Hematopoietic multipotent progenitor cell treated with erythropoietin and hydrocortisone succinate and interleukin-3 and kit ligand, for 4 days (in vitro differentiated cells): ENCODE data around the gene BPIFB6.
"Not testable (repeated sequence)": the region's sequence is repeated elsewhere in the genome, so short reads cannot be mapped to it uniquely, and the experiment has no call there.

Source experiments
- DNase-seq: peaks from one replicate; pipeline ENCODE4 v3.0.0-alpha.2; 2015

Gene BPIFB6

GRCh38 chr20:33030569-33030968, 879 bp upstream of the BPIFB6 start:
- DNase-seq, result no peak

DNA sequence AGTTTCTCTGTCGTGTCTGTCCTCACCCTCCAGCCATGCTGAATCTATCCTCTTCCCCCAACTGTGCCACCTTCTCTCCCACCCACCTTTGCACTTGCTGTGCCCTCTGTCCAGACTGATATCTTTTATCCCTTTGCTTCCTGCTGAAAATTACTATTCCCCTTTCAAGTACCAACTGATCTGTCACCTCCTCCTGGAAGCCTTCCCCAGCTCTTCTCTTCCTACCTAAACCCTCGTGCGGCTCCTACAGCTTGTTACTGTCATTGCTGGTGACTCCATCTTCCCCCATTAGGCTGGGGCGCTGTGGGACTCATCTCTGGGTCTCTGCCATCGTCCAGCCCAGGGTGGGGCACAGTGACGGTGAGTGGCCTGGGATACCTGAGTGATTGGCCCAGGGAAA, 1.1 kb downstream of the BPIFB6 start:
- no peak for DNase-seq

GRCh38 chr20:33033381-33033780, 1.9 kb downstream of the BPIFB6 start:
- DNase-seq, result no peak

- DNase-seq, result no peak
Observed at GRCh38 chr20:33034115-33034514, 2.7 kb downstream of the BPIFB6 start.

- DNase-seq, result no peak
Observed at GRCh38 chr20:33034901-33035492, 3.5 kb downstream of the BPIFB6 start.

DNA sequence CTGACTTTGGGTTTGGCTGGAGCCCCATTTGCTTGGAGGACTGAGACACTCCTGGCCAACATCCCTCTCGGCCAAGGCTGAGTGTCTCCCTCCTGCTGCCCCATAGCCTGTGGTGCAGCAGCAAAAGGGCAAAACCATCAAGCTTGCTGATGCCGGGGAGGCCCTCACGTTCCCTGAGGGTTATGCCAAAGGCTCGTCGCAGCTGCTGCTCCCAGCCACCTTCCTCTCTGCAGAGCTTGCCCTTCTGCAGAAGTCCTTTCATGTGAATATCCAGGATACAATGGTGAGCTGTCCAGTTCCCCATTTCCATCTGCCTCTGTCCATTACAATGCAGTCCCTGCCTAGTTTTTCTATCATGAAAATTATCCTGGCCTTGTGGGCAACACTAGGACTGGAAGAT, 6.0 kb downstream of the BPIFB6 start:
- no peak for DNase-seq

DNA sequence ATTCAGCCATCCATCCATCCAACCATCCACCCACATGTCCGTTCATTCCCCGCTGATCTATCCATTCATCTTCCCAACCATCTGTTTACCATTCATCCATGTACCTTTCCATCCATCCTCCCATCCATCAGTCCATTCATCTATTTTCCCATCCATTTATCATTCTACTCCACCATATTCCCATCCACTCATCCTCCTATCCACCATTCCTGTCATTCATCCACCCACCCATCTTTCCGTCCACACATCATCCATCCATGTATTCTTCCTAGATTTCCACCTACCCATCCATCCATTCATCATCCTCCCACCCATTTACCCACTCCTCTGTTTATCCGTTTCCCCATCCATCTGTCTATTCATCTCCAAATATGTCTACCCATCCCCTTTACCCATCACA, 6.8 kb downstream of the BPIFB6 start:
- DNase-seq, result no peak

- no peak for DNase-seq
Observed at GRCh38 chr20:33042430-33042829, 11.0 kb downstream of the BPIFB6 start.

- DNase-seq, result no peak
Observed at GRCh38 chr20:33042983-33043730, 11.7 kb downstream of the BPIFB6 start.

DNA sequence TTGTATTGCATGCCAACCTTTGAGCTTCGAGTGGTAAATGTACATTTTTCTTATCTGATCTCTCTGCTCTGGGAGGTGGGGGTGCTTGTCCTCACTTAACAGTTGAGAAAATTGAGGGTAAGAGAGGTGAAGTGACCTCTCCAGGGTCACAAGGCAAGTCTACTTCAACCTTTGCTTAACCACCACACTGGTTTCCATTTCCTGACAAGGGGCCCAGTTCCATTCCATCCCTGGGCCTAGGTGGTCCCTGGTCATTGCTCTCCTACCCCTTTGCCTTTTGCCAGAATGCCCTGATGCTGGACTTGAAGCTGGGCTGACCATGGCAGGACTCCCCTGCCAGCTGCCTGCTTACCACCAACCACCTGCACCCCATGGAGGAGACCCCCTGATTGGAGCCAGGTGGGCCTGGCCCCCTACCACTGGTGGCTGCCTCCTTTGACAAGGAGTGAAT, 12.3 kb downstream of the BPIFB6 start:
- no peak for DNase-seq

- not testable (repeated sequence) for DNase-seq
Observed at GRCh38 chr20:33045129-33045721, 13.8 kb downstream of the BPIFB6 start.

- no peak for DNase-seq
Observed at GRCh38 chr20:33046412-33046811, 15.0 kb downstream of the BPIFB6 start.

DNA sequence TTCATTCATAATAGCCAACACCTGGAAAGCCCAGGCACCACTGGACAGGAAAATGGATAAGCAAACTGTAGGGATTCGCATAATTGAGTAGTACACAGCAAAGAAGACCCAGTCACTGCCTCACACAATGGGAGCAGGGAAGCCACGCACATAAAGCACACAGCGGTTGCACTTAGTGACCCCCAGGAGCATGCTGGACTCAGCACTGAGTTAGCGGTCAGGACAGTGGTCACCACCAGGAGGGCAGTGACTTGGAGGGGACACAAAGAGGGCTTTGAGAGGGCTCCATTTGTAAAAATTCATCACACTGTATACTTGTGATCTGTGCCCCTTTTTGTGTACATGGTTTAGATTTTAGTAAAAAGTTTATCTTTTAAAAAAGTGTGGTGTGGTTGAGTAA, 19.9 kb downstream of the BPIFB6 start:
- DNase-seq, result no peak

GRCh38 chr20:33053291-33054106, 22.1 kb downstream of the BPIFB6 start, which contains the start of gene BPIFB3:
TSS of gene BPIFB3 (plus strand) at chr20:33053903. CDS start at chr20:33055436, 1,533 bp downstream.
- no peak for DNase-seq

- no peak for DNase-seq
Observed at GRCh38 chr20:33054381-33054780, 22.9 kb downstream of the BPIFB6 start.

DNA sequence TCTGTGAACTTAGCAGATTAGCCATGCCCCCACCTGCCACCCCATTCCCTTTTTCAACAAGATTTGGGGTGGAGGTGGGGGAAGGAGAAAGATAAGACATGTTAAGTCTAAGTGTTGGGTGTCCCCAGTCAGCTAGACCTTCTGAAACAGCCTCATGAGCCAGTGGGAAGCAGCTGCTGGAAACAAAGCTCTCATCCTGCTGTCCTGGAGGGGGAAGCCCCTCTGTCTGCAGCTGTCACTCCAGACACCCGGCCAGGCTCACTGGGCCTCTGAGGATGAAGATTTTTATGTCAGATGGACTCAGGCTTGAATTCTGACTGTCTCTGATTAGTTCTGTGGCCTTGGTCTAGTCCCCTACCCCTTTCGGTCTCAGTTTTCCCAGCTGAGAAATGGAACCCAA, 23.3 kb downstream of the BPIFB6 start:
- no peak for DNase-seq

GRCh38 chr20:33059136-33059535, 27.7 kb downstream of the BPIFB6 start:
- peak; percentile 42 for DNase-seq

DNA sequence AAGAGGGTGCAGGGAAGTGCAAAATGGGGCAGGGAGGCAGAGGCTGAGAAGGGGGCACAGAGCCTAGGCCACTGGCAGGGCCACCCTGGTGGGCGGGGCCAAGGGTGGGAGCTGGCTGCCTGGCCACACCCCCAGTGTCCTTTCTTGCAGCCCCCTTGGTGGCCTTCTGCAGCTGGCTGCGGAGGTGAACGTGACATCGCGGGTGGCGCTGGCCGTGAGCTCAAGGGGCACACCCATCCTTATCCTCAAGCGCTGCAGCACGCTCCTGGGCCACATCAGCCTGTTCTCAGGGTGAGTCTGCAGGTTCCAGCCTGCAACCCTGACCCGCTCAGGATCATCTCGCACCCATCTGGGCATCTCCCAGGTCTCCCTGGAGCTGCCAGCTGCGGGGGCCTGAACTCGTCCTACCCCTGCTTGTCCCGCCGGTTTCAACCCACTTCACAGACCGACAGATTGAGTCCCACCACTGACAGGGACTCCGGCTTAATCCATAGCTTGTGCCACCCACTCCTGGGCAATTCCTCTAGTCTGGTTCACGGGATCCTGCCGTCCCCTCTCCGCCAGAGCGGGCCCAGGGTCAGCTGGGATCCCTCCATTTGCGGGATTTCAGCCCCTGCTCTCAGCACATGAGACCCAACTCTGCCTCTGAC, 28.4 kb downstream of the BPIFB6 start:
- peak; percentile 53 for DNase-seq

DNA sequence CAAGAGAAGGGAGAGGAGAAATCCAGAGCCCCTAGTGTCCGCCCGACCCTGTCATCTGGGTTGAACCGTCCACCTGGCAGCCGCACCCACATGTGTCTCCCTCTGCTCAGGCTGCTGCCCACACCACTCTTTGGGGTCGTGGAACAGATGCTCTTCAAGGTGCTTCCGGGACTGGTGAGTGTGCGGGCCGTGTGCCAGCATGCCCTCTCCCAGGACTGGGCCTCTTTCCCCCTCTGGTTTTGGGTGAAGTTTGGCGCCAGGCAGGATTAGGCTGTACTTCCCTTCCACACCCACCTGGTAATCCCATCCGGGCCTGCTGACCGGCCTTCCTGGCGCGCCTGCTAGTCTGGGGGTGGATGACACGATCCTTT, 30.2 kb downstream of the BPIFB6 start:
- peak; percentile 22 for DNase-seq

- DNase-seq, result no peak
Observed at GRCh38 chr20:33062105-33062824, 30.8 kb downstream of the BPIFB6 start.

DNA sequence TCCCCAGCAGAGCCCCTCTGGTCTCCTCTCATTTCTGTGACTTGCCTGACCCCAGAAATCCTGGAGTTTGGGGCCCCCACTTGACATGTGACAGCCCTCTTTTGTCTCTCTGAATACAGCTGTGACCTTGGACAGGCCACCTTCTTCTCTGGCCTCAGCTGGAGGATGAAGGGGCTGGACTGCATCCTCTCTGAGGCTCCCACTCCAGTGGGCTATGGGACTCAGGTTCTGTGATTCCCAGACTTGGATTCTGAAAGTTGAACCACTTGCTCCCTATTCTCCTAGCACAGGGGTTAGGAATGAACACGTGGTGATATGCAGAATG, 31.3 kb downstream of the BPIFB6 start:
- DNase-seq, result no peak

DNA sequence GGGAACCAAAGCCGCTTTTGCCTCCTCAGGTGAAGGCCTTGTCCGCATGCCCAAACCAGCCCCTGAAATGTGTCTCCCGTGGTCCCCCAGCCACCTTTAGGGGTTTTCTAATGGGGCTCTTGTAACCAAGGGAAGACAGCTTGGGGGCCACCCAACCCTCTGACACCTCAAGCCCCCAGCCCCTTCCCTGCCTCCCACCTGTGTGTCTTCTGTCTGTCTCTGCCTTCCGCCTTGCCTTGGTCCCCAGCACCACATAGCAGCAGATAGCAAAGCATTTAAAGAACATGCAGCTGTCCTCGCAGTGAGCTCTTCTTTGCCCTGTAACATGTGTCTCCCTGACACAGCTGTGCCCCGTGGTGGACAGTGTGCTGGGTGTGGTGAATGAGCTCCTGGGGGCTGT, 31.8 kb downstream of the BPIFB6 start:
- DNase-seq, result no peak
